Stimulated activated CD8-positive, alpha-beta memory T cell treated with anti-CD3 and anti-CD28 coated beads, Interleukin-2, amount 100 ng/mL, for 48 hours (primary cell): ENCODE data around the gene CHST14.
A peak's percentile ranks its signal among the peaks of the same experiment; 100 is the strongest.
"Not testable (repeated sequence)": the region's sequence is repeated elsewhere in the genome, so short reads cannot be mapped to it uniquely, and the experiment has no call there.

Experiments used
- DNase-seq, 2 donors: peaks; one replicate each; pipeline ENCODE4 v3.0.0-alpha.2; 2020; ENCODE audit warnings: low read depth in 2 of 2

The CHST14 gene

DNA sequence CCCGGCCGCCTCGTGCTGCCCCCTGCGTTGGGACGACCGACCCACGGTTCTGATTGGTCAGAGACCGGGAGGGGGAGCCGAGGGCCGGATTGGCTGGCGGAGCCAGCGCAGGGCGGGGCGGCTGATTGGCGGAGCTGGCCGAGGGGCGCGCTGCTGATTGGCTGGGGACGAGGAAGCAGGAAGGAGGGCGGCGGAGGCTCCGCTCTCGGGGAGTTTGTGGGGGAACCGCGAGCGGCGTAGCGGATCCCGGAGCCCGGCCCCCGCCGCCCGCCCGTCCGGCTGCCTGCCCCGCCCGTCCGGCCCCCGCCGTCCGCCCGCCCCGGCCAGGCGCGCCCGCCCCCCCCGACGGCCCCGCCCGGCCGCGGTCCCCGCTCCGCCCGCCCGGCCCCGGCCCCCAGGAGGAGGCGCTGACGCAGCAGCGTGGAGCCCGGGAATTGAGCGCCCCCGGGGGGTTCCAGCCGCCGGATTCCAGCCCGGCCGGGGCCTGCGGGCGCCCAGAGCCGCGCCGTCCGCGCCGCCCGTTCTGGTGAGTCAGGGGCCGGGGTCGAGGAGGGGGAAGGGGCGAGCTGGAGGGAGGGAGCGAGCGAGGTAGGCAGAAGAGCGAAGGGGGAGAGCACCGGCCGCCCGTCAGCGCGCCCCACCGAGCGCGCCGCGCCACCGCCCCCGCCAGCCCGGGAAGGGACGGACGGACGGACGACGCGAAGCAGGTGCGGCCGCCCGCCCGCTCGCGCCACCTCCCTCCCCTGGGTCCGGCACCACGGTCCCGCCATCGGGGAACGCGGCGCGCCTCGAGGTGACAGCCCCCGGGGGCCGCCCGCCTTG is 29.8 kb upstream of the CHST14 start, which contains the start of gene BAHD1:
TSS of gene BAHD1 (plus strand) at position 211 of the 822 bp plus-strand sequence. CDS start 17,512 bp downstream, outside the sequence.
- peak; percentile 95 to 96 for DNase-seq

DNA sequence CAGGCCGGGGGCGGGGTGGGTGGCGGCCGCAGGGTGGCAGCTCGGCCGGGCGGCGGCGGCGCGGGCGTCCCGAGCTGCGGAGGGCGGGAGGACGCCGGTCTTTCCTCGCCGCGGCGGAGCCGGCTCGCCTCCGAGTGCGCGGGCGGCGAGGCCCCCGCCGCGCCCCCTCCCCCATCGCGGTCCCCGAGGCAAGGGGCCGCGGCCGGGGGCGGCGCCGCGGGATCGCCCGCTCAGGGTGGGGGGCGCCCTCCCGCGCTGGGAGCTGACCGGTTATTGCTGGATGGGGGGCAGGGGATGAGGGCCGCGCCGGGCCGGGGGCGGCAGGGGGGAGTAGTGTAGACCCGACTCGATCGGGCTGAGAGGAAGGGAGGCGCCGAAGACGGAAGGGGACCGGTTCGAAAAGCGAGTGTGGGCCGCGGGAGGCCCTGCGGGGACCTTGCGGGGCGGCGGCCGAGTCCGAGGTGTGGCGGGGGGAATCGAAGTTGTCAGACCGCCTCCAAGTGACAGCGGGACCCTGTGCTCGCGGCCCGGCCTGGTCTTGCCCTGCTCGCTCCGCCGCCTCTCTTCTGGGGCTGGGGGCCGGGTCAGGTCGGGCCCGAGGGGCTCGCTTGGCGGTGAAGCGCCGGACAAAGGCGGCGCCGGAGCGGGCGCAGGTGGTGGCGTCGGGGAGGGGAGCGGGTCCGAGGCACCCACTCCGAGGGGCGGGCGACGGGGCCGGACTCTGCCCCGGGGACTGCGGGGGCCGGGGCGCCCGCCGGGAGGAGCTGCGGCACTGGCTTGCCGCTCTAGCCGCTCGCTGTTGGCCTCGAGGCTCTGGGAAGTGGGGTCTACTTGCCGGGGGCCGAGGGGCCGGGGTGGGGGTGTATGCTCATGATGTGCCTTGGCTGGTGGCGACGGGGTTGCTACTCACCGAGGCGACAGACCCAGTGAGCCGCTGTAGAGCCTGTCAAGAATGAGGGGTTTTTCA is 28.9 kb upstream of the CHST14 start:
- no peak for DNase-seq

GRCh38 chr15:40443255-40443654 is 27.5 kb upstream of the CHST14 start:
- no peak for DNase-seq

DNA sequence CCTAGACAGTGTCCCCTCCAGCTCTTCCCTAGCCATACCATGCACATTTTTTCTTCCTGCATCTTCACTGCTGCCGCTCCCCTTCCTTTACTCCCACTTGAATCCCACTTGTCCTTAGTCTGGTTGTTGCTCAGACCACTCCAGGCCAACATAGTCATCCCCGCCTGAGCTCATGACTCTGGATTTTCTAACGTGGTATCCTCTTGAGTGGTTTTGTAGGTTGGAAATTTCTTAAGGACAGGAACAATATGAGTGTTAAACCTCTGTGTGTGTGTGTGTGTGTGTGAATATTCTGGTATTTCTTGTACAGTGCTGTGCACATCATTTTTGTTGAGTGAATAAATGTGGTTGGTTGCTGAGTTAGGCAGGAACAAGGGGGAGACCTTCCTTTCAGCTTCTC is 26.9 kb upstream of the CHST14 start:
- no peak for DNase-seq

DNA sequence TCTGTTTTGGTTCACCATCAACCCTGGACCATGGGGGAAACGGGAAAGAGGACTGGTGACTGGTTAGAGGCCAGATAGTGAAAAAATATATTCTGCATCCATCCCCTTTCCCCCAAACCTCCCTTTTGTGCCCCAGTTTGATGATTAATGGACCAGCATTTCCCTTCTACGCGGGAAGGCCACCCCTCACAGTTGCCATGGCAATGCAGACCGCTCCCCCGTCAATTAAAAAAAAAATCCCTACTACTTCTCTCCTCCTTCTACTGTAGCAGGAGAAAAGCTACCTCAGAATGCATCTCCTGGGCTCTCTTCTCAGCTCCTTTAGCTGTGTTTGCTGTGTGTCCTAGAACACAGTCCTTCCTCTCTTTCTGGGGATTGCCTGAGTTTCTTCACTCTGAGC is 26.0 kb upstream of the CHST14 start:
- DNase-seq: no peak

DNA sequence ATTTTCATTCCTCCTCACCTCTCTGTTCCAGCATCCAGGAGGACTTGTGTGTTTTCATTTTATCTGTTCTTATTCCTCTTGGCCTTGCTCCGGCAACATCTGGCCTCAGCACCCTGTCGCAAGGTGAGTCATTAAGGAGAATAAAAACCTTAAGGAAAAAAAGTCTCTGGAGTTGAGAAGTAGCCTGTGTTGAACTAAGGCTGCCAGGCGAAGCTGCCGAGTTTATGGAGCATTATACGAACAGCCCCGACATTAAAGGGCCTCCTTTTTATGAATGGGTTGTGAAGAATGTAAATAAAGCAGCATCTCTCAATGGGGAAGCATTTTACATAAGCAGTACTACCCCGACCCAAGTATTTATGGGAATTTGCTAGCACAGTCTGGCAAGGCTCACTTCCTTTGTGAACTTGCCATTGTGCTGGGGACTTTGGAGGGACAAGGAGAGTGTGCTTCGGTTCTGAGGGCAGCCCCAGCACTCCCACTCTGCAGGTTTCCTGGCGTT is 25.3 kb upstream of the CHST14 start:
- DNase-seq: no peak

GRCh38 chr15:40446144-40446543 is 24.6 kb upstream of the CHST14 start:
- no peak for DNase-seq

DNA sequence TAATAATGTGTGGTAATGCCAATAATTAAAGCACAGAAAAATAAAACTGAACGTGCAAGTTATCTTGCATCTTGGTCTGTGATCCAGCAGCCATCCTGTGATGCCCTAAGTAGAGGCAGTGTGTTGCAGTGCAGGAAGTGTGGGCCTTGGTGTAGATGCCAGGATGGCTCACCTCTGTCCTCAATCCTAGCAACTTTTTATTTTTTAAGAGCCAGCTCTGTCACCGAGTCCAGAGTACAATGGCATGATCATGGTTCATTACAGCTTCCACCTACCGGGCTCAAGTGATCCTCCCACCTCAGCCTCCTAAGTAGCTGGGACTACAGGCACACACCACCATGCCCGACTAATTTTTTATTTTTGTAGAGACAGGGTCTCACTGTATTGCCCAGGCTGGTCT is 22.4 kb upstream of the CHST14 start:
- no peak for DNase-seq

GRCh38 chr15:40449275-40449674 is 21.5 kb upstream of the CHST14 start:
- DNase-seq: no peak

DNA sequence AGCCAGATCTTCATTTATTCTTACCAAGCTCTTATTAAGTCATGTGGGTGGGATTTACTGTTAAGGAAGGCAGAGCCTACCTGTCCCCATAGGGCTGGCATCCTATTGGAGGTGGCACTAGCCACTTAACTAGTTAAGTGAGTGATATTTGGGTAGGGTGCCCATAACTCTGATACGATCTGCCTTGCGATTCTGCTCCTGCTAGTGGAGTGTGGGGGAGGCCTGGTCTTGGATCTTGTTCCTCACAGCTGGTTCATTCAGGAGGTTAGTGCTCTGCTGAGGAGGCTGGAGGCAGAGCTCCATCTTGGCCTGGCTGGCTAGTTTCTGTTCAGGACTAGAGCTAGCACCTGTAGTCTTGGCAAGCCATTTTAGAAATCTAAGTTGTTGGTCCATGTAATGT is 20.7 kb upstream of the CHST14 start:
- no peak for DNase-seq

- no peak for DNase-seq
Measured at GRCh38 chr15:40451527-40452158, 19.1 kb upstream of the CHST14 start.

- no peak for DNase-seq
Measured at GRCh38 chr15:40452296-40453090, 18.3 kb upstream of the CHST14 start.

GRCh38 chr15:40453941-40454340 is 16.8 kb upstream of the CHST14 start:
- not testable (repeated sequence) for DNase-seq

- DNase-seq: no peak
Measured at GRCh38 chr15:40454904-40455391, 15.8 kb upstream of the CHST14 start.

DNA sequence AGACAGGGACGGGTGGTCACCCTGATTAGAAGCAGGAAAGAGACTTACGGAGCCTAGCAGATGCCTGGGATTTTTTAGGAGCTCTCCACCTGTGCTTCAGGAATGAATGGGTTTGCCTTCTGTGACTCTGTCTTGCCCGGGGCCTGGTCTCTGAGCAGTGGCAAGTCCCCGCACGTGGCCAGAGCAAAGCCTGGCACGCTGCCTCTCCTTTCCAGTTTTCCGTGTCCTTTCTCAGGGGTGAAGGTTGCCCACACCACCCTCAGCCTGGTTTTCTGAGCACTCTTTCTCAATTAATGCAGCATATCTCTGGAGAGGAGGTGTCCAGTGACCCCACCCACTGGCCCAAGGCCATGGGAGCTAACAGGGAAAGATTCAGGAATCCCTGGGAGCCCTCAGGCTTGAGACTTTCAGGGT is 14.5 kb upstream of the CHST14 start:
- no peak for DNase-seq

DNA sequence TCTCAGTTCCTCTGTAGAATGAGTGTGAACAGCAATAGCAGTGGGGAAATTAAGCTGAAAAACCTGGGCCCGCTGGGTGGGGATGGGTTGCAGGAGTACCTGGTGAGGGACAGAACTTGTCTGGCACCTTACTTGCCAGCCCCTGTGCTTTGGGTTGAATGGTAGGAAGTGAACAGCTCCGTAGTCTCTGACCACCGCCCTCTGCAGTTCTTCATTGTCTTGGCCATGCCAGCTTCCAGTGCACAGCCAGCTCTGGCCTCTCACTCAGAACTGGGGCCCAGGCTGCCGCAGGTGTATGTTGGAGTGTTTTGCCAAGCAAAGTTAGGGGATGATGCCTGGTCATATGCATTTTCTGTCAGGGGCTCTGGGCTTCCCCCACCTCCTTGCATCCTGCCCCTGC is 14.0 kb upstream of the CHST14 start:
- no peak for DNase-seq

DNA sequence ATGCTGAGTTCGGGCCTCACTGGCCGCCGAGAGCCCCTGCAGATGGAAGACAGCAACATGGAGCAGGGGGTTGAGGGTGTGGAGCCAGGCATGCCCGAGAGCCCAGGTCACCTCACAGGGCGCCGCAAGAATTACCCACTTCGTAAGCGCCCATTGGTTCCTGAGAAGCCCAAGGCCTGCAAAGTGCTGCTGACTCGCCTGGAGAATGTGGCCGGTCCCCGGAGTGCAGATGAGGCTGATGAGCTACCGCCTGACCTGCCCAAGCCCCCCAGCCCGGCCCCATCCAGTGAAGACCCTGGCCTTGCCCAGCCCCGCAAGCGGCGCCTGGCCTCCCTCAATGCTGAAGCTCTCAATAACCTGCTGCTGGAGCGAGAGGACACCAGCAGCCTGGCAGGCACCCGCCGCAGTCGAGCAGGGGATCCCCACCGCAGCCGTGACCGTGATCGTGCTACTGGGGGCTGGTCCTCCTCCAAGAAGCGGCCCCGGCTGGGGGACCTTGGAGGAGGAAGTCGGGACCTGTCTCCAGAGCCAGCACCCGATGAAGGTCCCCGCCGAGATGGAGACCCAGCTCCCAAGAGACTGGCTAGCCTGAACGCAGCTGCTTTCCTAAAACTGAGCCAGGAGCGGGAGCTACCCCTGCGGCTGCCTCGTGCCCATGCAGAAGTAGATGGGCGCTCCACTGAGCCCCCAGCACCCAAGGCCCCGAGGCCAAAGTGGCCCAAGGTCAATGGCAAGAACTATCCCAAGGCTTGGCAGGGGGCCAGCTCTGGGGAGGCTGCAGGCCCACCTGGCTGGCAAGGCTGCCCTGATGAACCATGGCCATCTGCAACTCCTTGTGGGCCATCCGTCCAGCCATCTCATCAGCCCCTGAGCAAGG is 12.1 kb upstream of the CHST14 start:
- no peak for DNase-seq

- DNase-seq: no peak
Measured at GRCh38 chr15:40459391-40460015, 11.3 kb upstream of the CHST14 start.

DNA sequence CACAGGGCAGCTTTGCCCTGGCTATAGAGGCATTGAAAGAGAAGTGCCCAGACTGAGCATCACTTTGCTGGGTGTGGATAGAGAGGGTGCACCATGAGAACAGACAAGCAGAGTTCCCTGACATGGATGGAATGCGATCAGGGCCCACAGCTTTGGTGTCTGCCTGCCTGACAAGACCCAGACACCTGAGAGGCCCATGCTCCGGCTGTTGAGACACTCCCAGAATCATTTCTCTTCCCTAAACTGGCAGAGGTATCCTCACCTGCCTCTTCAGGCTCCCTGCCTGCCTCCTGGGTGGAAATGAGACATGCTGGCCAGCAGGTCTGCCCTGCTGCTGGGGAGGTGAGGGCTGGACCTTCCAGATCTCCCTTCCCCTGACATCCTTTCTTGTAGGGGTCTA is 10.4 kb upstream of the CHST14 start:
- DNase-seq: no peak
